ENCODE results near the gene SLC35A1. TPM values are rescaled to one million over a fixed set of nuclear protein-coding genes. Genes with fewer than 3 reads are reported as not detected.

The SLC35A1 gene
- total RNA-seq, 1 donor from 2014 or later: 32.6 TPM

Other genes with a start within 250 kb of the SLC35A1 start
- 17.6 TPM for gene SMIM8, start 150.4 kb upstream of the SLC35A1 start, total RNA-seq
- not detected for gene GJB7, start 143.7 kb upstream of the SLC35A1 start, total RNA-seq
- 4.7 TPM for gene C6orf163, start 128.2 kb upstream of the SLC35A1 start, total RNA-seq
- gene CFAP206, start 65.0 kb upstream of the SLC35A1 start, total RNA-seq: 0.40 TPM
- 31.9 TPM for gene RARS2, start 117.0 kb downstream of the SLC35A1 start, total RNA-seq
- 28.0 TPM for gene ORC3, start 117.2 kb downstream of the SLC35A1 start, total RNA-seq
- gene AKIRIN2, start 229.3 kb downstream of the SLC35A1 start, total RNA-seq: 49.0 TPM

Data from sciatic nerve (tissue), 1 donor.